ENCODE results near the gene FAM114A1.
"Not testable (repeated sequence)": the region's sequence is repeated elsewhere in the genome, so short reads cannot be mapped to it uniquely, and the experiment has no call there.

The FAM114A1 gene

DNA sequence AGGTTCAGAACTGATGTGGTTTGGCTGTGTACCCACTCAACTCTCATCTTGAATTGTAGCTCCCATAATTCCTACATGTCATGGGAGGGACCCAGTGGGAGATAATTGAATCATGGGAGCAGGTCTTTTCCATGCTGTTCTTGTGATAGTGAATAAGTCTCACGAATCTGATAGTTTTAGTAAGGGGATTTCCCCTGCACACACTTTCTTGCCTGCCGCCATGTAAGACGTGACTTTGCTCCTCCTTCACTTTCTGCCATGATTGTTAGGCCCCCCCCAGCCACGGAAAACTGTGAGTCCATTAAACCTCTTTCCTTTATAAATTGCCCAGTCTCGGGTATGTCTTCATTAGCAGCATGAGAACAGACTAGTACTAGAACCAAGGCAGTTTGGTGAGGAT is 91.6 kb downstream of the FAM114A1 start:
- in situ Hi-C loops (cut with MboI; ENCODE audit: low sequenced_read_pairs) = not testable (repeated sequence)

- in situ Hi-C loops (cut with MboI; ENCODE audit: low sequenced_read_pairs) = no loop called here
These were observed 97.6 kb downstream of the FAM114A1 start for GRCh38 chr4:38964942-38965775.

DNA sequence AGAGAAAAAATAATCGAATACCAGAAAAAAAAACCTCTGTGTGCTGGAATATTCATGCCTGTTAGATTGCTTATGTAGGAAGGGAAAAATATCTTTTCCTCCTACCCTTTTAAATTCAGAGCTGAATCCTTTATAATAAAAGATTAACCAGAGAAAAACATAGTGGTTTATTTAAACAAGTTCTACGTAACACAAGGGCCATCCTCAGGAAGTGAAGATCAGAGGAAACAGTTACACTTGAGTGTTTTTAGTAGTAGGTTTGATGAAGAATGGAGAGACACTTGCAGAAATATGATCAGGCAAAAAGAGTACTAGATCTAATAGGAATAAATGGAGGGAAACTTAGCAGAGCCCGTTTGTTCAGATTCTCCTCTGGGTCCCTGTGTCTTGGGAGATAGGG is 98.3 kb downstream of the FAM114A1 start:
- in situ Hi-C loops (cut with MboI; ENCODE audit: low sequenced_read_pairs) = no loop called here

DNA sequence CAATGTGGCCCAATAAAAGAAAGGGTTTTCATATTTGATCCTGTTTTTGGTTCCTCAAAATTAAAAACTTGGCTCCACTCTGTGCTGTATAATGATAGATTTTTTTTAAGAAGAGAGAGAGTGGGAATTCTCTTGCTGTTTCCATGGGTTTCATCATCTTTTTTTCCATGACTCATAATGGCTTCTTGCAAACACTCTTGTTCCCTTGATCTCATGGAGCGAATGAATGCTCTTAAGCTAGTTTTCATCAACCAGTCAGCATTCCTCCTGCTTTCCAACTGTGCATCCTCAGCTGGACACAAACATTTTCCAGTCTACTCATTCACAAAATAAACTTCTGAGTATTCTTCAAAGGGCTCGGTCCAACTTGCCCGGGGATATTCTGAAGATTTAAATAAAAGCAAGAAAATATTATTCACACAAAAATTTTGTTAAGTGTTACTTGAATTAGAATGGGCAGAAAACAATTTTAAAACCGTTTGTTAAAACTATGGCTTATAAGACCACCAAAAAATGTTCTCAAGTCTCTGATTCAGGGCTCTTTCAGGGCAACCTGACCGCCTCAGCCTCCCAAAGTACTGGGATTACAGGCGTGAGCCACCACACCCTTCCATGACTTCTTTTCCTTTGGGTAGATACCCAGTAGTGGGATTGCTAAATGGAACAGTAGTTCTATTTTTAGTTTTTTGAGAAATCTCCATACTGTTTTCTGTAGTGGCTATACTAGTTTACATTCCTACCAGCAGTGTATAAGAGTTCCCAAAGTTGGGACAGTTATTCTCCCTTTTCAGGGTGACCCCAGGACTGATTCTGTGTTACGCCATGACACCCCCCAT is 99.9 kb downstream of the FAM114A1 start:
- in situ Hi-C loops (cut with MboI; ENCODE audit: low sequenced_read_pairs) = no loop called here

DNA sequence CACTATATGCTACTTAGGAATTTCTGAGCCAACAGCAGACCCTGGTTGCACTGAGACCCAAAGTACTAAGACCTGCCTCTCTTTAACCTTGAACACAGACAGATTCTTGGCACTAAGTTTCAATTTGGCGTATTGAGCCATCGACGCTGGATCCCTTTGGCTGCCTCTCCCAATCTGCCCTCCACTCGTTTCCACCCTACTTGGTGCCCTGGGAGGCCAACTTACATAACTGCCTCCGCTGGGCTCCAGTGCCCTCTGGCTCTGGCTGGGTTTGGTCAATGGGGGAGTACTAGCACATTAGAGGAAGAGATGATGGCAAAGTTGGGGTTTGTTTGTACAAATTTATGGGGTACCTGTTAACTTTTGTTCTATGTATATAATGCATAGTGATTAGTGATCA is 101.1 kb downstream of the FAM114A1 start:
- in situ Hi-C loops (cut with MboI; ENCODE audit: low sequenced_read_pairs) = no loop called here

GRCh38 chr4:38976308-38976707 is 108.7 kb downstream of the FAM114A1 start:
- in situ Hi-C loops (cut with MboI; ENCODE audit: low sequenced_read_pairs) = no loop called here

DNA sequence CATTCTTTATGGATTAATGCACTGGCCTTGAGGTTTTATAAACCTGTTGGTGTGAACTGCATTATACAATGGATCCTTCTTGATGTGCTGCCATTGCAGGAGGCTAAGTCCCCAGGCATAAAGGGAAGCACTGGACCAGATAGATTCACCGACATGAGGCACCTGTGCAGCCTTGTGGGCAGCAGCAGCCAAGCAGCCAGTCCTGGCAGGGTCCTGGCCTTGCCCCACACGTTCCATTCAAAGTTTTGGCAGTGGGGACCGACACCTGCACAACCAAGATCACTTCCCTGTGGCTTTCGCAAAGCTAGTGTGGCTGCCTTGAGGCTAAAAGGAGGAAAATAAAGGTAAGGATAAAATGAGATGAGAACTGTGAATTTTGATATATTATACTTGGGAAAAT is 111.5 kb downstream of the FAM114A1 start:
- in situ Hi-C loops (cut with MboI; ENCODE audit: low sequenced_read_pairs) = no loop called here

- in situ Hi-C loops (cut with MboI; ENCODE audit: low sequenced_read_pairs) = no loop called here
These were observed 112.1 kb downstream of the FAM114A1 start for GRCh38 chr4:38979511-38980230.

GRCh38 chr4:38980903-38981676 is 113.5 kb downstream of the FAM114A1 start:
- in situ Hi-C loops (cut with MboI; ENCODE audit: low sequenced_read_pairs) = no loop called here

DNA sequence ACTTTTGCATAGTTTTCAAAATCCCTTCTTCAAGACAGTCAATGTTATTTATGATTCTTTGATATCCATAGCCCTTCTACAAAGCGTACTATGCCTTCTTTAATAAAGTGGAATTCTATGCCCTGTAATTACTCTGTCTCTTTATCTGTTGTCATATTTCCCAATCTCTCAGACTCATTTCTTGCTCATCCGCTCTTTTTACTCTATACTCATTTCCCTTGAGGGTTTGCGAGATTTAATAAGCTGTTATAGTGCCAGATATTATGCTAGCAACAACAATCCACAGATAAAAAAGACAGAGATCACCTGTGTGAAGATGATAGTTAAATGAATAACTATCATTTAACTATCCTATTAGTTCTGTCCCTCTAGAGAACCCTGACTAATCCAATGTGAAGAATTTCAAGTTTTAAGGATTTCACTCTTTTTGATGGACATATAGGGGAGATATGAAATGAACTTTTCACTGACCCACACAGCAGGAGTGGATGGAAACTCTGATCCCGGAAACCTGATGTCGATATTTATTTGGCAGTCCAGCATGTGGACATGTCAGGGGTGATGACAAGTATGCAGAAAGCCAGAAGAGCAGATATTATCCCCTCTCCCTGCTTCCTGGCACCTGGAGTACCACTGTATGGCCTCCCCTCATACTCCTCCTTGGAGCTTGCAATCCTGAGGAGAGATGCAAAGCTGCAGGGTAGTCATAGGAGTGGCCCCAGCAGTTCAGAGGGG is 114.9 kb downstream of the FAM114A1 start:
- in situ Hi-C loops (cut with MboI; ENCODE audit: low sequenced_read_pairs) = no loop called here

GRCh38 chr4:38983291-38983690 is 115.7 kb downstream of the FAM114A1 start:
- in situ Hi-C loops (cut with MboI; ENCODE audit: low sequenced_read_pairs) = no loop called here

GRCh38 chr4:38983787-38984598 is 116.4 kb downstream of the FAM114A1 start:
- in situ Hi-C loops (cut with MboI; ENCODE audit: low sequenced_read_pairs) = no loop called here

GRCh38 chr4:38985410-38986100 is 117.9 kb downstream of the FAM114A1 start:
- in situ Hi-C loops (cut with MboI; ENCODE audit: low sequenced_read_pairs) = no loop called here

- in situ Hi-C loops (cut with MboI; ENCODE audit: low sequenced_read_pairs) = no loop called here
These were observed 119.9 kb downstream of the FAM114A1 start for GRCh38 chr4:38987491-38987890.

DNA sequence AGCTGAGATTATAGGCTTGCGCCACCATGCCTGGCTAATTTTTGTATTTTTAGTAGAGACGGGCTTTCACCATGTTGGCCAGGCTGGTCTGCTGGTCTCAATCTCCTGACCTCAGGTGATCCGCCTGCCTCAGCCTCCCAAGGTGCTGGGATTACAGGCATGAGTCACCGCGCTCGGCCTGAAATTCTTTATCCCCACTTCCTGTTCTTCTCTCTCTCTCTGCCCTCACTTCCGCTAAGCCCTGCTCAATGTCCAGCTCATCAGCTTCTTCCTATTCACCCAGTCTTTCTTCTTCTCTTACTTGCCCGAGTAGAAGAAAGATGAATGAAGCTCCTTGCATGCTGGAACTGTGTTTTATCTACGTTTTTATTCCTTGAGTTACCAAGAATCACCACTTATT is 120.7 kb downstream of the FAM114A1 start:
- in situ Hi-C loops (cut with MboI; ENCODE audit: low sequenced_read_pairs) = not testable (repeated sequence)

DNA sequence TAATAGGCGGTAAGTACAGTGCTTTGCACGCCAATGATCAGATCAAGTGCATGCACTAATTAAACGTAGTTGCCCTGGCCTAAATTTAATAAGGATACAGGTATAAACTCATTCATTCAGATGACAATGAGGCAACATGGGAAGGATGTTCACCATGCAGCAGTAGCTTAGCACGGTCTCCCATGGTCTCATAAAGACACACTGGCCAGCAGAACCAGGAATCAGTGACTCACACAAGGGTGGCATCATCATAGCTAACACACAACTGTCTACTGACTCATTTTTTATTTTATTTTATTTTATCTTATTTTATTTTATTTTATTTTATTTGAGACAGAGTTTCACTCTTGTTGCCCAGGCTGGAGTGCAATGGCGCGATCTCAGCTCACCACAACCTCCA is 121.9 kb downstream of the FAM114A1 start:
- in situ Hi-C loops (cut with MboI; ENCODE audit: low sequenced_read_pairs) = no loop called here

- in situ Hi-C loops (cut with MboI; ENCODE audit: low sequenced_read_pairs) = no loop called here
These were observed 122.6 kb downstream of the FAM114A1 start for GRCh38 chr4:38990241-38990640.

DNA sequence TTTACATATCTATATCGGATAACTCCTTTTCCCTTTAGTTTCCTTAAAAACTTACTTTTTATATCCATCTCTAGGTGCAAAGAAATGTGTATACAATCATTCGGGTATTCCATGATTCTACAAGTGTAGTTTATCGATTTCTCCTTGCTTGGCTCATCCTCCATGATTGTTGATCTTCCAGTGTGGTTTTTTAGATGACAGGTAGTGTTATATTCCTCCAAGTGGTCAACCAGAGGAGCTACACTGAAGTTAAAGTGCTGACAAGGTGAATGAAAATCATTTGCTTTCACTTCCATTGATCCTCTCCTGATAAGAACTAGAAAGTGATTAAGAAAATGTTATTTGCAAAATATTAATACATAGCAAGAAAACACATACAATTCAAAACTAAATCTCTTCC is 126.1 kb downstream of the FAM114A1 start:
- in situ Hi-C loops (cut with MboI; ENCODE audit: low sequenced_read_pairs) = no loop called here

GRCh38 chr4:38994135-38994534 is 126.5 kb downstream of the FAM114A1 start:
- in situ Hi-C loops (cut with MboI; ENCODE audit: low sequenced_read_pairs) = no loop called here
